Cardiac muscle cell (in vitro differentiated cells and primary cell): Measurements from ENCODE around the gene UHRF1. TPM values are rescaled to one million over a fixed set of nuclear protein-coding genes. Genes with fewer than 3 reads are reported as not detected.
A peak's percentile ranks its signal among the peaks of the same experiment; 100 is the strongest.
"Not testable (repeated sequence)": the region's sequence is repeated elsewhere in the genome, so short reads cannot be mapped to it uniquely, and the experiment has no call there.

Experiments used
- DNase-seq, 2 donors: peaks; one replicate each; pipeline versions ENCODE4 v3.0.0 to v3.0.0-alpha.2; 2010 to 2017; ENCODE audit warnings: low read depth in 1 of 2, low spot score in 1 of 2
- H3K27ac ChIP-seq: fragments of 200-600 bp; sonication (generic); 2 replicates; pipeline ENCODE4 v1.5.1; 2016
- H3K27me3 ChIP-seq: fragments of 200-600 bp; sonication (generic); 2 replicates; pipeline ENCODE4 v1.6.0; 2016; ENCODE audit warnings: control low read depth
- H3K36me3 ChIP-seq: fragments of 200-600 bp; sonication (generic); 2 replicates; pipeline ENCODE4 v1.5.1; 2016; ENCODE audit warnings: control low read depth
- H3K4me1 ChIP-seq: fragments of 200-600 bp; sonication (generic); 2 replicates; pipeline ENCODE4 v1.8.1; 2017; ENCODE audit warnings: low read depth, mild to moderate bottlenecking, mixed run types
- H3K4me3 ChIP-seq: fragments of 200-600 bp; sonication (generic); 2 replicates; pipeline ENCODE4 v1.5.1; 2016; ENCODE audit warnings: mild to moderate bottlenecking
- H3K9me3 ChIP-seq: fragments of 200-600 bp; sonication (generic); 2 replicates; pipeline ENCODE4 v1.5.1; 2017; ENCODE audit warnings: low read depth, mild to moderate bottlenecking, control low read depth
- polyA plus RNA-seq: library from polyadenylated mRNA; unstranded; fragments of >200 nt; fragmentation: Nextera tagmentation; extraction: Ambion mirVana; gene quantifications from 2 replicates; pipeline ENCODE4 v1.2.1, GENCODE V29; 2016
- total RNA-seq: library from RNA; depleted of rRNA; stranded (reverse); fragments of >200 nt; gene quantifications from 2 replicates; pipeline ENCODE4 v1.2.3, GENCODE V29; 2016
- TF ChIP-seq, protein P1 (sequence below): IDR thresholded peaks from 2 replicates; pipeline ENCODE4 v1.5.1; 2012; ENCODE audit warnings: low read depth, mild to moderate bottlenecking, low read length

Gene UHRF1
- total and polyA plus RNA-seq, 2 experiments from 2014 or later: 10.9 to 17.5 TPM

DNA sequence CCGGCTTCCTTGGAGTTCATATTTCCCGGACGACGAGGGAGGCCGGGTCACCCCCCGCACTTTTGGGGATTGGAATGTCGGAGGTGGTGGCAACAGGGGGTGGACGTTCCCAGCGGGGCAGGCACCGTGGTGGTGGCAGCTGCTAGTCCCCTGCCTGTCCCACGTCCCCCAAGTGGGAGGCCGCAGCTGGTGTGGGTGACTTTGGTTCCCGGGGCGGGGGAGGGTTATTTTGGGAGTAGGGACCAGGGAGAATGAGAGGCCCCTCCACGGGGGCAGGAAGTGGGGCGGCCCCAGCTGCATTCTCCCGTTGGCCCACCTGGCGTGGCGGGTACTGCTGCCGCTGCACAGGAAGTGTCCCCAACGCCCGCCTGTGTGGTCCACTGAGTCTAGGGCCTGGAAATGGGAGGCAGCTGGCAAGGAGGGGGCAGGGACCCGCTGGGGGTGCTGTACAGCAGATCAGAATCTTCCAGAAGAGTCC is 30.8 kb upstream of the UHRF1 start:
- TF ChIP-seq, protein P1, sequence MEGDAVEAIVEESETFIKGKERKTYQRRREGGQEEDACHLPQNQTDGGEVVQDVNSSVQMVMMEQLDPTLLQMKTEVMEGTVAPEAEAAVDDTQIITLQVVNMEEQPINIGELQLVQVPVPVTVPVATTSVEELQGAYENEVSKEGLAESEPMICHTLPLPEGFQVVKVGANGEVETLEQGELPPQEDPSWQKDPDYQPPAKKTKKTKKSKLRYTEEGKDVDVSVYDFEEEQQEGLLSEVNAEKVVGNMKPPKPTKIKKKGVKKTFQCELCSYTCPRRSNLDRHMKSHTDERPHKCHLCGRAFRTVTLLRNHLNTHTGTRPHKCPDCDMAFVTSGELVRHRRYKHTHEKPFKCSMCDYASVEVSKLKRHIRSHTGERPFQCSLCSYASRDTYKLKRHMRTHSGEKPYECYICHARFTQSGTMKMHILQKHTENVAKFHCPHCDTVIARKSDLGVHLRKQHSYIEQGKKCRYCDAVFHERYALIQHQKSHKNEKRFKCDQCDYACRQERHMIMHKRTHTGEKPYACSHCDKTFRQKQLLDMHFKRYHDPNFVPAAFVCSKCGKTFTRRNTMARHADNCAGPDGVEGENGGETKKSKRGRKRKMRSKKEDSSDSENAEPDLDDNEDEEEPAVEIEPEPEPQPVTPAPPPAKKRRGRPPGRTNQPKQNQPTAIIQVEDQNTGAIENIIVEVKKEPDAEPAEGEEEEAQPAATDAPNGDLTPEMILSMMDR: no peak
- H3K27me3 ChIP-seq: no peaks in the 10 kb centered on the region
- H3K36me3 ChIP-seq: no peaks in the 10 kb centered on the region
- H3K4me3 ChIP-seq: no peak overlapping the region
- no peaks in the 10 kb centered on the region for H3K9me3 ChIP-seq
- no peak for DNase-seq
- no peak overlapping the region for H3K27ac ChIP-seq
- no peaks in the 10 kb centered on the region for H3K4me1 ChIP-seq

DNA sequence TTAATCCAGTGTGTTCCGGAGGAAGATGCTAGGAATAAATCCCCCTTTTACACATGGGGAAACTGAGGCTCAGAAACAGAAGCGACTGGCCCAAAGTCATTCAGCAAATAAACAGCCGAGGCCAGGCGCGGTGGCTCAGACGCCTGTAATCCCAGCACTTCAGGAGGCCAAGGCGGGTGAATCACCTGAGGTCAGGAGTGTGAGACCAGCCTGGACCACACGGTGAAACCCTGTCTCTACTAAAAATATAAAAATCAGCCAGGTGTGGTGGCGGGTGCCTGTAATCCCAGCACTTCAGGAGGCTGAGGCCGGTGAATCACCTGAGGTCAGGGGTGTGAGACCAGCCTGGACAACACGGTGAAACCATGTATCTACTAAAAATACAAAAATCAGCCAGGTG is 30.3 kb upstream of the UHRF1 start:
- H3K27ac ChIP-seq: no peak overlapping the region

DNA sequence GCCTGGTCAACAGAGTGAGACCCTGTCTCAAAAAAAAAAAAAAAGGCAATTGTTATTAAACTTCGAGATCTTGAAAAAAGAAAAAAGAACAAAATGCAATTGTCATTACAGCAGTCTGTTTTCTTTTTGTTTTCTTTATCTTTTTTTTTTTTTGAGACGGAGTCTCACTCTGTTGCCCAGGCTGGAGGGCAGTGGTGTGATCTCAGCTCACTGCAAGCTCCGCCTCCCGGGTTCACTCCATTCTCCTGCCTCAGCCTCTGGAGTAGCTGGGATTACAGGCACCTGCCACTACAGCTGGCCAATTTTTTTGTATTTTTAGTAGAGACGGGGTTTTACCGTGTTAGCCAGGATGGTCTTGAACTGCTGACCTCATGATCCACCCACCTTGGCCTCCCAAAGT is 26.4 kb upstream of the UHRF1 start:
- not testable (repeated sequence) for H3K27ac ChIP-seq, H3K9me3 ChIP-seq, H3K4me1 ChIP-seq, H3K36me3 ChIP-seq, H3K4me3 ChIP-seq, DNase-seq, H3K27me3 ChIP-seq

More for the DNA sequence above, 30.3 kb upstream of the UHRF1 start:
- Histone ChIP-seq H3K4me1 (no peaks in the 10 kb centered on the region), H3K9me3 (no peaks in the 10 kb centered on the region), H3K4me3 (no peak overlapping the region), H3K27me3 (no peaks in the 10 kb centered on the region), H3K36me3 (no peaks in the 10 kb centered on the region)
- DNase-seq: no peak
- TF ChIP-seq, protein P1: no peak

DNA sequence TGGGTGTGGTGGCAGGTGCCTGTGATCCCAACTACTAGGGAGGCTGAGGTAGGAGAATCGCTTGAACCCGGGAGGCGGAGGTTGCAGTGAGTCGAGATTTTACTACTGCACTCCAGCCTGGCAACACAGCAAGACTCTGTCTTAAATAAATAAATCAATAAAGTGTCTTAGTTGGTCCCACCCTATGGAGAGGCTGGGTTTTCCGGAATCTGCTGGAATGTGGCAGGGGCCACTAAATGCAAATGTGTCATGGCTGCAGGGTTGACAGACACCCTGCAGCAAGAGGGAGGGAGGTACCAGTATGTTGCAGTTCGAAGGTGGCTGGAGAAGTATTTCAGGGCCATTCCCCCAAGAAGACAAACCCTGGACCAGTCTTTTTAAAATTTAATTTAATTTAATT is 24.3 kb upstream of the UHRF1 start:
- DNase-seq, H3K4me1 ChIP-seq, H3K27ac ChIP-seq, H3K9me3 ChIP-seq, H3K36me3 ChIP-seq, H3K27me3 ChIP-seq, H3K4me3 ChIP-seq: not testable (repeated sequence)

DNA sequence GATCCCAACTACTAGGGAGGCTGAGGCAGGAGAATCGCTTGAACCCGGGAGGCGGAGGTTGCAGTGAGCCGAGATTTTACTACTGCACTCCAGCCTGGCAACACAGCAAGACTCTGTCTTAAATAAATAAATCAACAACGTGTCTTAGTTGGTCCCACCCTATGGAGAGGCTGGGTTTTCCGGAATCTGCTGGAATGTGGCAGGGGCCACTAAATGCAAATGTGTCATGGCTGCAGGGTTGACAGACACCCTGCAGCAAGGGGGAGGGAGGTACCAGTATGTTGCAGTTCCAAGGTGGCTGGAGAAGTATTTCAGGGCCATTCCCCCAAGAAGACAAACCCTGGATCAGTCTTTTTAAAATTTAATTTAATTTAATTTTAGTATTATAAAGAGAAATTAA is 21.5 kb upstream of the UHRF1 start:
- not testable (repeated sequence) for DNase-seq, H3K4me1 ChIP-seq, H3K4me3 ChIP-seq, H3K9me3 ChIP-seq, H3K27ac ChIP-seq, H3K36me3 ChIP-seq, H3K27me3 ChIP-seq

DNA sequence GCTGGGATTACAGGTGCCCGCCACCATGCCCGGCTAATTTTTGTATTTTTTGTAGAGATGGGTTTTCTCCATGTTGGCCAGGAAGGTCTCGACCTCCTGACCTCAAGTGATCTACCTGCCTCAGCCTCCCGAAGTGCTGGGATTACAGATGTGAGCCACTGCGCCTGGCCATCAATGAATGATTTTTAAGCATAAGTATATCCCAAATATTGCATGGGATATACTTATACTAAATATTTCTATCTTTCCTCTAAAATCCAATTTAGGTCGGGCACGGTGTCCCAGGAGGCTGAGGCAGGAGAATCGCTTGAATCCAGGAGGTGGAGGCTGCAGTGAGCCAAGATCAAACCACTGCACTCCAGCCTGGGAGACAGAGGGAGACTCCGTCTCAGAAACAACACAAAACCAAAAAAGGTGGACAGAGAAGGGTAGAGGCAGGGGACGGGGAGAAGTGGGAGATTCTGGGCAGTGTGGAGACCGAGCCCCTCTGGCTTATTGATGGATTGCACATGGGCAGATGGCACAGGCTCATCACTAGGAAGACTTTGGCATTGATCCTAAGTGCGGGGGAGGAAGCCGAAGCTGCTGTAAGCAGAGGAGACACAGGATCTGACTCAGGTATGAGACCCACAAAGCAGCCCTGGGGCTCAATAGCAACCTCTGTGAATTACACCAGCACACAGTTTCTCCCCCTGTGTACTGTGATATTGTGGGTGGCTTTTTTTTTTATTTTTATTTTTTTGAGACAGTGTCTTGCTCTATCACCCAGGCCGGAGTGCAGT is 20.1 kb upstream of the UHRF1 start:
- H3K4me3 ChIP-seq: no peak overlapping the region
- no peaks in the 10 kb centered on the region for H3K9me3 ChIP-seq
- H3K4me1 ChIP-seq: no peaks in the 10 kb centered on the region
- TF ChIP-seq, protein P1: no peak
- no peak overlapping the region for H3K27ac ChIP-seq
- H3K36me3 ChIP-seq: no peaks in the 10 kb centered on the region
- H3K27me3 ChIP-seq: no peaks in the 10 kb centered on the region
- DNase-seq: peak in 1 of 2 donors; percentile 45

DNA sequence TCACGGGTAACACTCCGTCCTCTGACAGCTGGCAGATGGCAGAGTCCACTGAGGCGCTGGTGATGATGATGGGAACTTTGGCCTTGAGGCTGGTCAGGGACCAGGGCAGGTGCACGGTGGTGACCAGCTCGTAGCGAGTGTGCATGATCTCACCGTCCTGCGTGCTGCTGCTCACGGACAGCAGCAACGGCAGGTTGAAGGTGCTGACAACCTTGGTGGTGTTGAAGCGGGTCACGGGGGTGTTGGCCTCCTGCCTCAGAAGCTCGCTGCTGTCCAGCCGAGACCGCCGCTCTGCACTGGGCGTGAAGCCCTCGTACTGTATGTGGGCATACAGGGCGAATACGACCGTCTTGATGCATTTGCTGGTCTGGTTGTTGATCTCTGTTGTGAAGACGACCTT is 18.2 kb upstream of the UHRF1 start:
- Histone ChIP-seq H3K27me3 (no peaks in the 10 kb centered on the region), H3K9me3 (no peaks in the 10 kb centered on the region), H3K27ac (no peak overlapping the region), H3K4me1 (no peaks in the 10 kb centered on the region), H3K36me3 (no peaks in the 10 kb centered on the region), H3K4me3 (no peak overlapping the region)
- TF ChIP-seq, protein P1: no peak
- DNase-seq: no peak

DNA sequence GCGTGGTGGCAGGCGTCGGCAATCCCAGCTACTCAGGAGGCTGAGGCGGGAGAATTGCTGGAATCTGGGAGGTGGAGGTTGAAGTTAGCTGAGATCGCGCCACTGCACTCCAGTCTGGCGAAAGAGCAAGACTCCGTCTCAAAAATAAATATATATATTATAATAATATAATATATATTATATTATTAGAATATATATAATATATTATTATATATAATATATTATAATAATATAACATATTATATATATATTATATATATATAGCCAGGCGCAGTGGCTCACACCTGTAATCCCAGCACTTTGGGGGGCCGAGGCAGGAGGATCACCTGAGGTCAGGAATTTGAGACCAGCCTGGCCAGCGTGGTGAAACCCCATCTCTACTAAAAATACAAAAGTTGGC is 16.3 kb upstream of the UHRF1 start:
- not testable (repeated sequence) for H3K27me3 ChIP-seq, H3K4me3 ChIP-seq, H3K36me3 ChIP-seq, DNase-seq, H3K9me3 ChIP-seq, H3K4me1 ChIP-seq, H3K27ac ChIP-seq
